Fibroblast of gingiva (primary cell): Measurements from ENCODE around the gene C2CD2.
"Not testable (repeated sequence)": the region's sequence is repeated elsewhere in the genome, so short reads cannot be mapped to it uniquely, and the experiment has no call there.

Experiments
- DNase-seq: peaks from one replicate; pipeline ENCODE4 v3.0.0-alpha.2; 2011; ENCODE audit warnings: low read depth

C2CD2 gene

GRCh38 chr21:41975391-41976272 is 21.8 kb upstream of the C2CD2 start:
- no peak for DNase-seq

- DNase-seq, result no peak
These were observed 20.9 kb upstream of the C2CD2 start for GRCh38 chr21:41974752-41975053.

GRCh38 chr21:41973861-41974751 is 20.3 kb upstream of the C2CD2 start:
- no peak for DNase-seq

DNA sequence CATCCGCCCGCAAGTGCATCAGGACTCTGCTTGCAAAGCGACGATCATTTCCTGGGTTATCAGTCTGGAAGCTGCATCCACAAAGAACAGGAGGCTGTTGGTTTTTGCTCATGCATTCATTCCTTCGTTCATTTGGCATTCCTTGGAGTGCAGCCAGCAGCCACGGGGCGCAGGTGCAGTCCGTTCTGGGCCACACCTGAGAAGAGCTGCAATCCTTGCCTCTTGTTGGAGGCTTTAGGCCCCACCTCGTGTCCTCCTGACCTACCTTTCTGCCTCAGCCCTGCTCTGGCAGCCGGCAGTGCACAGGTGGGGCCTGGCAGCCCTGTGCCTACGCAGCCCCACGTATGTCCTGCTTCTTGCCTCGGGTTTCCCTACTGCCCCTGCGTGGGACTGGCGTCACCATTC is 19.6 kb upstream of the C2CD2 start:
- no peak for DNase-seq

DNA sequence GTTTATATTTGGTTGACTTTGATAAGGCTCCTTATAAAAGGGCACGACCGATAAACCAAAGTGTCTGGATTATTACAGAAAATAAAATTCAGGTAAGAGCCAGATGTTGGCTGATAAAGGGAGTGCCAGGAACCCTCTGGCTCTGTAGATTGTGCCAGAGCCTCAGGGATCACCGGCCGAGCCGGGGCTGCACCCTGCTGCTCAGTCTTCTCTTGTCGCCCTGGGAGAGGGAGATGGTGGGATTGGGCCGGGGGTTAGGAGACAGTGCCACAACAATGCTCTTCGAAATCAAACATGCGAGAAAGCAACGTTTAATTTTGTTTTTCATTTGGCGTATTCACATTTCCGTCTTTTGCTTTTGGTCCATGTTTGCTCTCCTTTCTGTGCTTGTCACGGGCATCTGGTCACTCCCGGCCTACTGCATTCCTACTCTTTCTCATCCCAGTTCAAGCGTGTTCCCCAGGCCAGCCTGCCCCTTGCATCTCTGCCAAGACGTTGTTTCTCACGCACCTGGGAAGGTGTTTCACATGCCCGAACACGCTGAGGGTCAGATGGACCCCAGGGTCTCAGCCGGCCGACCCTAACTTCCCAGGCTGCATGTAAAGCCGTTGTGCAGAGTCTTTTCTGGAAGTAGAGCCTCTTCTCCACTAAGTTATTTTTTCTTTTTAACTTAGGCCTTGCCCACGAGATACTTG is 18.8 kb upstream of the C2CD2 start:
- no peak for DNase-seq

GRCh38 chr21:41971891-41972290 is 18.1 kb upstream of the C2CD2 start:
- DNase-seq, result no peak

DNA sequence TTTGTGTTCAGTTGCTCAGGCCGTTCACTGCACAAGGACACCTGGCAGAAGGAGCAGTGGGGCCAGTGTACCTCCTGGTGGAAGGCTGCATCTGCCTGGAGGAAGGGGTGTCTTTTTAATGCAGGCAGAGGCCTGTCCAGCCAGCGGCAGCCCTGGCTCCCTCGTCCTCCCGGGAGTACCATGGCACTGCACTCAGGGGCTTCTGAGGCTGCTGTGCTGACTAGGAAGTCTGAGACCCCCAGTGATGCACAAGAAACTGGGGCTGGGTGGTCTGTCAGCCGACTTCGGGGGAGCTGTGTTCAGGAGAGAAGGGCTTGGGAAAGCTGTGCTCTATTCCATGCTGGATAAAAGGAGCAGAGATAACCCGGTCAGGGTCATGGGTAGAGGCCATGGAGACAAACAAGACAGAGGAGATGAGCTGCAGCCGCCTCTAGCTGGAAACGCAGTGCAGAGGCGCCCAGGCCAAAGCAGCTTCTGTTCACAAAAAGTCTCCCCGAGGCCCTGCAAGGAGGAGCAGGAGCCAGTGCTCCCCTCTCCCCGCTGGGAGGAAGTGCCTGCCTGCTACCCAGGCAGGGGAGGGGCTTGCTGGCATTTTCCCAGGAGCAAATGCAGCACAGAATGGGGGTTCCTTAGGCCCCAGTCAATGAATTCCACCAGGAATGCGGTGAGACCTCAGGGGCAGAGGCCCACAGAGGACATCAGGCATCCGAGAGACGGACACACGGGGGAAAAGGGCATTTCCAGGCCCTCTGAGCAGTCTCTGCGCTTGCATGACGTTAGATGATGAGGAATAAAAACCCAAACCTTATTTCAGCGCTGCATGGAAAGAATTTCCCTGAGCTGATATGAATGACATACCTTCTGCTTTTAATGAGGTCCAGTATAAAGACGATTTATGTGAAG is 17.2 kb upstream of the C2CD2 start:
- no peak for DNase-seq

DNA sequence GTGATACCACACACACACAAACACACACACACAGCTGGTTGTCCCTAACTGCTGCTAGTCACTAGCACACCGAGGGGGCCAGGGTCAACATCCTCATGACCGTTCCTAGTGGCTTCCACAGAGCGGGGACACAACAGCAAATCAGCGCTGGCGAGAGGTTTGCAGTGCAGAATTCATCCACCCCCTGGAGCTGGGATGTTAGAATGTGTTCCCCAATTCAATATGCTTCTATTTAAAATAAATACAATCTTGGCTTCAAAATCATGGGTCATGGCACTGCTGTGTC is 16.2 kb upstream of the C2CD2 start:
- no peak for DNase-seq

GRCh38 chr21:41967708-41968107 is 13.9 kb upstream of the C2CD2 start:
- DNase-seq, result no peak

DNA sequence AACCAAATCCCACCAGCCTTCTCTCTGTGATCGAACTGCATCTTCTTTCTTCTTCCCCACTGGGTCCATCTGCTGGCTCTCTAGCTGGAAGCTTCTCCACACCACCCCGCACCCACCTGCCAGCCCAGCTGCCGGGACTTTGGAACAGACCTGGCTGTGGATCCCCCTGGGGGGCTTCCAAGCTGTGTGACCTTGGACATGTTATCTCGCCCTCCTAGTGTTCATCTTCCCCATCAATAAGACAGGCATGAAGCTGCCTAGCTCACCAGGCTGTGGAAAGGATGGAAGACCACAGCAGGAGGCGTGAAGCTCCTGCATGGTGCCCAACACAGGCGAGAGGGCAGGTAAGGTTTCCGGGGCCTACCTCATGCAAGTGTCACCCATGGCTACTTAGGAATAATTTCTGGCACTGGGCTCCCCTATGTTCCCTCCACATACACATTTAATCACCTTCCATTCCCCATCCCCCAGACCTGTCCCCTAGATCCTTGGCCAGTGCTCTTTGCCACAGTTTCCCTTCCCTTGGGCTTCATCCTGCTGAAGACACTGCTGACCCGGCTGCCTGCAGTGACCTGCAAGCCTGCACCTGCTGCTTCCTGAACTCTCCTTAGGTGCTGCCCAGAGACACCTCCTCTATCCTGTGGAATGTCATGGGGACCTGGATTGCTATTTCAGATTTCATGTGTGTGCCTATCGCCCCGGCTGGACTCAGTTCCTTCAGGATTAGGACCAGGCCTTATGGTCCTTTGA is 13.2 kb upstream of the C2CD2 start:
- no peak for DNase-seq

DNA sequence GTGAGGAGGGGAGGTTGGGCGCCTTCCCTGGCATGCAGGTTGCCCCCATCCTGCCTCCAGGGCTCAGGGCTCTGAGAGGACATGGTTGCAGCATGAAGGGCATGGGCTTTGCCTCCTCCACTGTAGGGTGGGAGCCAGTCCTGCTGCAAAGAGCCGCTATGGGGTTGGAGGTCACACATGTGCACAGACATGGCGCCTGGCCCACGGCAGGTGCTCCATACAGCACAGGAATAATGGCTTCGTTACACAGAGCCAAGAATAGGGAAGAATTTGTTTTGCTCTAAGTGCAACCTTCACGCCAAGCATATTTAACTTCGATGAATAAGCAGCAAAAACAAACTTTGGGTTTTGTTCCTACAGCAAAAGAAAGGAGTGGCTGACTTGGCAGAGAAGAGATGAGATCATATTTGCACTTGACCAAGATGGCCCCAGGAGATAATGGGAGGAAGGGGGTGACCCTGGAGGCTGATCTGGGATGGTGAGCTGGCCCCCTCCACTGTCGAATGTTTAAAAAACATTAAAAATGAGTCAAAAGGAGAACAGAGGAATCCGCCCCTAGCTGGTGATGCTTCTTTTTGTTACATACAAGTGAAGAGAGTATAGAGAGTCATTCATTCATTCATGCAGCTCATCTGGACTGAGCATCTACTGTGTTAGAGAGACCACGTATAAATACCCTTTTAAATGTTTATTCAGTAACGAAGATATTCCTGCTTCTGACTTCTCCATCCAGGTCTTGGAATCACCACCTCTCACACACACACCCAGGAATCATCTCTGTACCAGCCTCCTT is 12.4 kb upstream of the C2CD2 start:
- no peak for DNase-seq

- no peak for DNase-seq
These were observed 11.7 kb upstream of the C2CD2 start for GRCh38 chr21:41965461-41966013.

- DNase-seq, result no peak
These were observed 11.2 kb upstream of the C2CD2 start for GRCh38 chr21:41965045-41965444.

DNA sequence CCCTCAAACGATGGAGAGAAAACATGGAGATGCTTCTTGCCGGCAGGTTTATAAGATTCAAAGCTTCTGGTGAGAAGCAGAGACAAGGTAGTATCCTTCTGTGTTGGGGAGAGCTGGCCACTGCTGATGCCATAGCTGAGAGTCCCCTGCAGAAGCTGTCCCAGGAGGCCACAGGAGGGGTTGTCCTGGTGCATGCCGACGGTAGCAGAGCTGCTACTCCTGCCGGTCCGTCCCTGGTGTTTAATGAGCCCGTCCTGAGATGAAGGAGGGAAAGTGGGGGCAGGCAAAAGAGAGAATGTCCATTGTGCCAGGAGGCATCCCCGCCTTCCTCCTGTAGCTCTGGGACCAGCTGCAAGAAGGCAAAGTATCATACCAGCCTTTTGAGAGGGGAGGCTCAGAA is 10.4 kb upstream of the C2CD2 start:
- DNase-seq, result no peak

- no peak for DNase-seq
These were observed 8.7 kb upstream of the C2CD2 start for GRCh38 chr21:41962425-41962966.

GRCh38 chr21:41961753-41962152 is 7.9 kb upstream of the C2CD2 start:
- DNase-seq, result no peak

DNA sequence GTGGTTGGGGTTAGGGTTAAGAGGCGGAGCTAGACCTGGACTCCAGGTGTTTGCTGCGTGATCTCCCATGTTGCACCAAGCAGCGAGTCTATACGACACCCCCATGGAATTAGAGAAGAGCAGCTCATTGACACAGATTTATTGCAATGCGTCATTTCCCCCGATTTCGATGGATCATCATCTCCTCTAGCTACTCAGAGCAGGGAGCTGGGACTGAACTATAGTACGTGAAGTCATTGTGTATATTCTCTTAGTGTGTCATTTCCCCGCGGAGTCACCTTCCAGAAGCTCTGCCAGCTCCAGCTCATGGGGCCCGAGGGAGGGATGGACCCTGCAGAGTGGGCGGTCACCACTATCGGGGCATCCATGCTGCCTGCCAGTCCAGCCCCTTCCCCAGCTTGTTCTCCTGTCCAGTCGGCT is 7.5 kb upstream of the C2CD2 start:
- no peak for DNase-seq

DNA sequence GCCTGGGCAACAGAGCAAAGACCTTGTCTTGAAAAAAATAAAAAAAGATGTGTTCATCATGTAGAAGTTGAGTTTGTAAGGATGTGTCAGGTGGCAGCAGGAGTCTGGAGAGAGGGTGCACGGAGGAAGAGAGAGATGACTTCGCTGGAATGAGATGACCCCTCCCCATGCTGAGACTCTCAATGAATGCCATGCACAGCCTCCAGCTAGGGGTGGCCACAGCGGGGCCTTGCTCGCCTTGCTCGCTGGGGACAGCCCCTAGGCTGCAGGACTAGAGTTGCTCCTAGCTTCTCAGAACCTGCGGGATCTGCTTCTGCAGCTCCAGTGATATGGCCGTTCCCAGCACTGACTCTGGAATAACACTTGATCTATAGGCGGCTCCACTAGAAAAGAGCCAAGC is 6.6 kb upstream of the C2CD2 start:
- no peak for DNase-seq

DNA sequence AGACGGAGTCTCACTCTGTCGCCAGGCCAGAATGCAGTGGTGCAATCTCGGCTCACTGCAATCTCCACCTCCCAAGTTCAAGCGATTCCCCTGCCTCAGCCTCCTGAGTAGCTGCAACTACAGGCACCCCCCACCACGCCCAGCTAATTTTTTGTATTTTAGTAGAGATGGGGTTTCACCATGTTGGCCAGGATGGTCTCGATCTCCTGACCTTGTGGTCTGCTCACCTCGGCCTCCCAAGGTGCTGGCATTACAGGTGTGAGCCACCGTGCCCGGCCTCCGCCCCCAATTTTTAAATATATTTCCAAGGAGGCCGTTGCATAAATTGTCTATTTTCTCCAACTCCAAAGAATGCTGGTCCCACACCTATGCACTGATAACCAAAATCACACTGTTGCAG is 5.9 kb upstream of the C2CD2 start:
- not testable (repeated sequence) for DNase-seq
